NT2/D1 (cell line): ENCODE data around the gene TSPYL2.

ENCODE experiments used
- SUZ12 ChIP-seq: IDR thresholded peaks from 2 replicates; pipeline ENCODE4 v1.6.1; 2011; ENCODE audit not compliant: insufficient read length, insufficient read depth; ENCODE audit errors: extremely low read depth
- YY1 ChIP-seq: IDR thresholded peaks from 2 replicates; pipeline ENCODE4 v1.6.1; 2011; ENCODE audit not compliant: insufficient read length, insufficient read depth
- ZNF274 ChIP-seq: IDR thresholded peaks from 2 replicates; pipeline ENCODE4 v1.6.1; 2011; ENCODE audit warnings: mild to moderate bottlenecking, low read depth, low read length

DNA sequence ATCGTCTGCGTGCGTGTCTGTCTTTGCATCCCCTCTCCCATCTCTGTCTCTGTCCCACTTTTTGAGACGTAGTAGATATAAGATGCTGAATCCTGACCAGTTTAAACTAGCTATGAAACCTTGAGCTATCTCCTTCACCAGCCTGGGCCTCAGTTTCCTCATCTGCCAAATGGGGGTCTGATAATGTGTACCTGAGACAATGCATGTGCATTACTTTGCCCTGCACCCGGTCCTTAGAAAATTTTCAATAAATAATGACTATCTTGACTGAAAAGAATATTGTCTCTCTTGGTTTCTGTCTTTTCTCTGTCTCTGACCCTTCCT, 12.4 kb downstream of the TSPYL2 start:
- TF ChIP-seq ZNF274 (no peak), YY1 (no peak), SUZ12 (no peak)
